HG03108 (cell line): ENCODE results near the gene TEKT4.
"Not testable (repeated sequence)": the region's sequence is repeated elsewhere in the genome, so short reads cannot be mapped to it uniquely, and the experiment has no call there.

Source experiments
- ATAC-seq: cut with Tn5 transposase; IDR thresholded peaks from one replicate; pipeline ENCODE4 v1.9.1; 2021; ENCODE audit warnings: moderate library complexity; ENCODE audit not compliant: unreplicated experiment

The TEKT4 gene

DNA sequence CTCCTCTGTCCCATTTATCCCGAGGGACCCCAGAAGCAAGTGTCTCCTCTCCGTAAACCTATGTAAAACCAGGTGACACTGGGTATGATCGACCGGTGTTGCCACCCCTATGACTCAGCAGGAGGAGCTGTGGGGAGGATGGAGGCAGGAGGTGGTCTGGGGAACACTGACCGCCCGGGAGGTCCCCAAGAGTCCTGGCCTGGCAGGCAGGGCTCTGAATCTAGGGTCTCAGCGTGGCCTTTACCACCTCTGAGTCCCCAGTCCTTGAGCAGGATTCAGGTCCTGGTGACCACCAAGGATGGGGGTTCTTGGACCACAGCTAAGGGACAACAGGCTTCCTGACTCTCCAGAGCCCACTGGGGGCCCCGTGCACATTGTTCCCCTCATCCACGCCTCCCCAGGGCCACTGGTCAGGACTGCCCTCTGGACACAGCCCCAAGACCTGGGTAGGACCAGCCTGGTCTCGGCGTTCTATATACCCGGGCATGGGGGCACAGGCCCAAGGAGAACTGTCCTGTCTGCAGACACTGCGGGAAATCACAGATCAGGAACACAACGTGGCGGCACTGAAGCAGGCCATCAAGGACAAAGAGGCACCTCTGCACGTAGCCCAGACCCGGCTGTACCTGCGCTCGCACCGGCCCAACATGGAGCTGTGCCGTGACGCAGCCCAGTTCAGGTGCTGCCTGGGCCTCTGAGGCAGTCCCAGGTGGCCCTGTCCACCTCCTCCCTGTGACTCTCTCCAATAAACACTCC is 4.0 kb downstream of the TEKT4 start:
- no peak for ATAC-seq

- no peak for ATAC-seq
These were observed 4.7 kb downstream of the TEKT4 start for GRCh38 chr2:94875820-94876522.

DNA sequence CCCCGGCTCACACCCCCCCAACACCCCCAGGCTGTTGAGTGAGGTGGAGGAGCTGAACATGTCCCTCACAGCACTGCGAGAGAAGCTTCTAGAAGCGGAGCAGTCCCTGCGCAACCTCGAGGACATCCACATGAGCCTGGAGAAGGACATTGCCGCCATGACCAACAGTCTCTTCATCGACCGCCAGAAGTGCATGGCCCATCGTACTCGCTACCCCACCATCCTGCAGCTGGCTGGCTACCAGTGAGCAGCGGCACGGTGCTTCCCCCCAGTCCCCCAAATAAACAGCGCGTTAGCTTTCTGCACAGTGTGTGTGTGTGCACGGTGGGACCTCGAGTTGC is 5.3 kb downstream of the TEKT4 start:
- ATAC-seq, result no peak

DNA sequence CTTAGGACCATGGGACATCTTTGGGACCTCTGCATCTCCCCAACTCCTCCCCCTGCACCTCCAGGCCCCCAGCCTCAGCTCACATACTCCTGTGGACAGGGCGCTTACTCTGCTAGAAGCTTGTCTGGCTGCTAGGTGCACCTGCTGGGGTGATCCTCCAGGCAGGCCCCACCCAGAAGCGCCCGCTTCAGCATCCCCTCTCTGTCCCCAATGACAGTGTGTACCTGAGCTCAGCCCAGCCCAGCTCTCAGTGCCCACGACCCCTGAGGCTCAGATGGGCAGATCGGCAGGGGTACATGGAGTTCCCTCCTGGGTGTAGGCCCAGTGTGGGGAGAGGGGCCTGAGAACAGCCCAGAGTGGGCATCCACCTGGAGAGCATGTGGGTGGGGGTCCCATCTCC is 5.9 kb downstream of the TEKT4 start:
- ATAC-seq, result no peak

GRCh38 chr2:94878575-94878974 is 7.3 kb downstream of the TEKT4 start:
- not testable (repeated sequence) for ATAC-seq

DNA sequence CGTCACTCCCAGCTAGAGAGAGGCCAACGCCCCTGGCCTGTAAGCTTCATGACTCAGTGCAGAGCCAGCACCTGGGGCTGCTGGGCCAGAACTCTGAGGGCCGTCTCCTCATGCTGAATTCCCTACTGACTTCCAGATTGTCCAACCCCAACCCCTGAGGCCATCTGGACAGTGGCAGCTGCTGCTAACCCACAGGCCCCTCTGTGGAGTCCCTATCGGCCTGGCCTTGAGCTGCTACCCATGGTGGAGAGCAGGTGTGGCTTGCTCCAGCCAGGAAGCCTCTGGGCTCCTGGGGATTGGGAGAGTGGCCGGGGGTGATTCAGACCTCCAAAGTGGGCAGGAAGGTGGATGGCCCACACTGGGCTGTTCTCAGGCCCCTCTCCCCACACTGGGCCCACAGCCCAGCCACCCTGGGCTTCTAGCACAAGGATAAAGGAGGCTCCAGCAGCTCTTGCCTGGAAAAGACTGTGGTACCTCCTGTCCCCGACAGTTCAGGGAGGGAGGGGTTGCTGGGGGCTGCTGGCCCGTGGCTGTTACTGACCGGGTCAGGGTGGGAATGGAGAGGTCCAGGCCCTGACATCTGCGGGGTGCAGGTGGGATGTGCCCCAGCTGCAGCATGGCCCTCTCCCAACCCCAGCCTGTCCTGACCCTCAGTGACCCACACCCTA is 8.2 kb downstream of the TEKT4 start:
- ATAC-seq, result no peak

DNA sequence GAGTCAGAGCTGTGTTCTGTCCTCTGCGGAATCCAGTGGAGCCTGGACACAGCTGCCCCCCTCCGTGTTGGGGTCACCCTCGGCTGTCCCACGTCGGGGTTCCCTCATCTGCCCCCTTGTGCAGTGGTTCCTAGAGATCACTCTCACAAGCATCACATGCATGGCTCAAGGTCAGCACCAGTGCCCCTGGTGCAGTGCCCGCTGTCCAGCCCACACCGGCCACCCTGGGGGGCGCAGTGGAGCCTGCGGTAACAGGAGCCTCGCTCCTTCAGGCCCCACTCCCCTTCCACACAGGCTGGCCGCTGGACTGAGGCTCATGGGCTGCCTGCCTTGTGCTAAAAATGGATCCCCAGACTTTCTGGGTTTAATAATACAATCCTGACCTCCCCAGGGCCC is 8.8 kb downstream of the TEKT4 start:
- no peak for ATAC-seq

- ATAC-seq, result no peak
These were observed 9.3 kb downstream of the TEKT4 start for GRCh38 chr2:94880507-94880906.

- no peak for ATAC-seq
These were observed 9.8 kb downstream of the TEKT4 start for GRCh38 chr2:94881070-94881469.

GRCh38 chr2:94890234-94890633 is 19.0 kb downstream of the TEKT4 start:
- ATAC-seq, result no peak

- ATAC-seq, result not testable (repeated sequence)
These were observed 24.0 kb downstream of the TEKT4 start for GRCh38 chr2:94895273-94895672.

- not testable (repeated sequence) for ATAC-seq
These were observed 35.7 kb downstream of the TEKT4 start for GRCh38 chr2:94906976-94907375.

DNA sequence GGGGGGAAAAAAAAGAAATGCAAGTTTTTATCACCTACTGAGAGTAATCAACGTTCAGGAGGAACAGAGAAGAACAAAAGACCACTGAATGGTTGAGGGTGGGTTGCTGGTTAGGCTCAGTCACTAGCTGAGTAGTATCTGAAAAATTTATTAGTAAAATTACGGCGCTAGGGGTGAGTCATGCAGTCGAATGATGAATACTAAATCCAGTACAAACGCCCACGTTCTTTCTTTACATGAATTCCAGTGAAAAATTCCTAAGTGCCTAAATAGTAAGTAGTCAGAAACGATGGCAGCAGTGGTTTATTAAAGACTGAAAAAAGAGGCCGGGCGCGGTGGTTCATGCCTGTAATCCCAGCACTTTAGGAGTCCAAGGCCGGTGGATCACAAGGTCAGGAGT is 52.0 kb downstream of the TEKT4 start:
- ATAC-seq, result no peak

DNA sequence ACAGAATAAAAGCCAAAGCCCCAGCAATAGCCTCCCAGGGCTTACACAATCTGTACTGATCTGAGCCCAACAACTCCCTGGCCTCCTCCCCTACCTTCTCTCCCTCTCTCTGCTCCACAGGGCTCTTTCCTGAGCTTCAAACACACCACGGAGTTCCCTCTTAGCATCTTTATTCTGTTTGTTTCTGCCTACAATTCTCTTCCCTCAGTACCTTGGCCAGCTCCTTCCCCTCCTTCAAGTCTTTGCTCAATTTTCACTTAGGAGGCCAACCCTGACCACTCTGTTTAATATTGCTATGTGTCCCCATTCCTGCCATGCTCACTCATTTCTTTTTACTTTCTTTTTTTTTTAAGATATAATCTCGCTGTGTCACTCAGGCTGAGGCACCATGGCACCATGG is 53.8 kb downstream of the TEKT4 start:
- ATAC-seq, result not testable (repeated sequence)
